Dermis blood vessel endothelial cell (primary cell): ENCODE data around the gene LAMP1. TPM values are rescaled to one million over a fixed set of nuclear protein-coding genes. Genes with fewer than 3 reads are reported as not detected.
"Not testable (repeated sequence)": the region's sequence is repeated elsewhere in the genome, so short reads cannot be mapped to it uniquely, and the experiment has no call there.

ENCODE experiments used
- DNase-seq: peaks from one replicate; pipeline ENCODE4 v3.0.0; 2010
- total RNA-seq: library from RNA; depleted of rRNA; stranded (reverse); fragments of >200 nt; gene quantifications from 2 replicates; pipeline ENCODE4 v1.2.3, GENCODE V29; 2014

The LAMP1 gene
- total RNA-seq, 1 donor from 2014 or later, result 207 TPM

- DNase-seq, result no peak
Observed at GRCh38 chr13:113327766-113328471, 30.9 kb downstream of the LAMP1 start.

- no peak for DNase-seq
Observed at GRCh38 chr13:113328851-113329250, 31.8 kb downstream of the LAMP1 start.

- DNase-seq, result no peak
Observed at GRCh38 chr13:113329656-113330312, 32.7 kb downstream of the LAMP1 start.

- DNase-seq, result no peak
Observed at GRCh38 chr13:113332615-113333014, 35.6 kb downstream of the LAMP1 start.

DNA sequence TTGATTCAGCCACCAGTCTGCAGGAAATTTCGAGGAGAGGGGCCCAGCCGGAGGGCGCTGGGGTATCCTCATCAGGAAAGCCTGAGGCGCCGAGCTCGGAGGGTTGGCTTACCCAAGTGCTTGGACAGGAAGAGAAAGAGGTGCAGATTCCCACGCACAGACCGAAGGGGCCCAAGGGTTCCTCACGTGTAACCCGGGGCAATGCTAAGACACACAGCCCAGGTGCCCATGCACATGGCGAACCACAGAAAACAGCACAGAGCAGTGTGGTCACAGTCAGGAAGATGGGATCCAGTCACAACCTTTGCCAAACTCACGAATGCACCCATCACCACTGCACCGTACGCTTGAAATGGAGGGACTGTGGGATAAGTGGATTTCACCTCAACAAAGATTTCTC lies 36.0 kb downstream of the LAMP1 start:
- no peak for DNase-seq

- no peak for DNase-seq
Observed at GRCh38 chr13:113337556-113337955, 40.5 kb downstream of the LAMP1 start.

DNA sequence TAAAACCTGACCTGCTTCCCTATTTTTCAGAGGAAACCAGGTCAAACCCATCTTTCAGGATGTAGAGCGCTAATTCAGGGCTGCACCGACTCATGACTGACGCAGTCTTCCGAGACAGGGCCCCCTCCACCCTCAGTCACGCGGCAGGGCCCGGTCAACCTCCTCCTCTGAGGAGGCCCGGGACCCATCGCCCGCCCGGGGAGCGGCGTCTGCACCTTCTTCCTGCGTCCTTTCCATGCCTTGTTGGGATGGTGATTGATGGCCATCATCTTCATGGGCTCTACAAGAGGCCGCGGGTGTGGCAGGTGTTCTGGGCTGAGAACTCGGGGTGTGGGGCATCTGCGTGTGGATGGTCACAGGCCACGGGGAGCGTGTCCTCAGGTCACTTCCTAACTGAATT lies 40.9 kb downstream of the LAMP1 start:
- no peak for DNase-seq

DNA sequence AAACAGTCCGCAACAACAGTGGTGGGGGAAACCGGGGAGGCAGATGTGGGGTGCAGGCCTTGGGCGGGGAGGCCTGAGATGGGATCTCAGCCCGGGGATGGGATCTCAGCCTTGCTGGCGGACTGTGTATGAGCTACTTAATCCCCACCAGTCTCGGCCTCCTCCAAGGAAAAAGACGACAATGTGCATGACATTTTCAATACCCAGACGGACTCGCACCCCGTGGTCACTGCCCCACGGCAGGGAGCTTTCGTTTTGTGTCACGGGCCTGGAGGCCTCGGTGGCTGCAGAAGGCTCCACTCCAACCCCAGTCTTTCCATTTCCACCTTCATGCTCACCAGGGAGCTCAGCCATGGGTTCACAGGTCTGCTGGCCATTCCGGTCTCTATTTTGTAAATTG lies 41.4 kb downstream of the LAMP1 start:
- no peak for DNase-seq

DNA sequence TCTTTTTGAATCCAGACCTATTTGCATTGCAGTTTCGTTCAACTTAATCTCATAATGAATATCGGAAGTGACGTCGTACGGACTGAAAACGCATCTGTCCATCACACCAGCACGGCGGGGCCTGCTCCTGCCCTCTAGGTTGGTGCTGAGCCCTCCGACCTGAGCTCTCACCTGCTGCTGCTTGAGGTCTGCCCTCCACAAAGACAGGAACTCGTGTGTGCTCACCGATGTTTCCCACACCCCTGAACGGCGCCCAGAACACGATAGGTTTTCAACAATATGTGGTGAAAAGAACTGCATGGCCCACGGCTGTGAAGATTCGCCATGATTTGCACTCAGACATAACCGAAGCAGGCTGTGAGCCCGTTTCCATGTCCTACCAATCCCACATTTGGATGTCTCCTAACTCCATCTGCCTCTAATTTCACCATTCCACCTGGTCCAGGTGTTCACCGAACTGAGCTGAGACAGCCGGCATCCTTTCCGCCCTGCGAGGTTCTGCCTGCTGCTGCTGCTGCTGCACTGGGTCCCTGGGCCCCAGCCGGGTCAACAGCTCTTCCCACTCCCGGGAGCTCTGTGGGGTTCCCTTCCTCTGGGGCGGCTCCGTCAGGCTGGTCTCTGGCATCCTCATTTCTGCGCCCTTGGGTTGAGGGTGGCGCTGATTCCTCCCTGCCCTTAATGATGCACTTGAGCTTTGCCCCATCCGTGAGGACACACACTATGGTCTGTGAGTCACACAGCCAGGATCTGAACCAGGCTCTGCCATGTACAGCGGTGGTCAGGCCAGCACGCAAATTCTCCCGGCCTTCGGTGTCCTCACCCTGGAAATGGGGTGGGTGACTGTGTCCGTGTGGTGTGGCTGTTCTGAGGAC lies 46.0 kb downstream of the LAMP1 start:
- no peak for DNase-seq

- no peak for DNase-seq
Observed at GRCh38 chr13:113343692-113343968, 46.6 kb downstream of the LAMP1 start.

DNA sequence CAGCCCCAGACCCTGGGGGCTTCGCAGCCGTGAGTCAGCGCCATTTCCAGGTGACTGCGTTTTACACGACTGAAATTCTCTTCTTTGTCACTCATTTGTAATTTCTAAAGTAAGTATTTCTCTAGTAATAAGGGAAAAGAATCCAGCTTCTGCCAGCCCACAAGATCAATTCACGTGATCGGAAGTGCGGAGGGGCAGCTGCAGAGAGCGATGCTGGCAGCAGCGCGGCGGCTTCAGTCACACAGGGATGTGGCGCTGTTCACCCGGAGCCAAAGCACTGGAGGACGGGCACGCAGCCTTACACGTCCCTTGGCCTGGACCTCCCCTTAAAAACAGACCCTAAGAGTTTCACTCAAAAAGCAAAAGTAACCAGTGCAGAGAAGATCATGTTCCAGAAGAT lies 48.4 kb downstream of the LAMP1 start:
- DNase-seq, result no peak

GRCh38 chr13:113347736-113348225 lies 50.7 kb downstream of the LAMP1 start:
- not testable (repeated sequence) for DNase-seq

- no peak for DNase-seq
Observed at GRCh38 chr13:113348591-113348990, 51.6 kb downstream of the LAMP1 start.

DNA sequence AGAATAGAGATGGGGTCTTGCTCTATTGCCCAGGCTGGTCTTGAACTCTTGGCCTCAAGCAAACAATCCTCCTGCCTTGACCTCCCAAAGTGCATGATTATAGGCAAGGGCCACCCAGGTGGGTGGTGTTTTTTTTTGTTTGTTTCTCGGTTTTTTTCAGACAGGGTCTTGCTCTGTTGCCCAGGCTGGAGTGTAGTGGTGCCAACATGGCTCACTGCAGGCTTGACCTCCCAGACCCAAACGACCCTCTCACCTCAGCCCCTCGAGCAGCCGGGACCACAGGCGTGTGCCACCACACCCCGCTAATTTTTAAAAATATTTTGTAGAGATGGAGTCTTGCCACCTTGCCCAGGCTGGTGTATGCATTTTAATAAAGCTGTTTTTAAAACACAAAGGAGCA lies 52.0 kb downstream of the LAMP1 start:
- DNase-seq, result no peak

- DNase-seq, result no peak
Observed at GRCh38 chr13:113349491-113349890, 52.5 kb downstream of the LAMP1 start.

- DNase-seq, result no peak
Observed at GRCh38 chr13:113350065-113350937, 53.3 kb downstream of the LAMP1 start.

DNA sequence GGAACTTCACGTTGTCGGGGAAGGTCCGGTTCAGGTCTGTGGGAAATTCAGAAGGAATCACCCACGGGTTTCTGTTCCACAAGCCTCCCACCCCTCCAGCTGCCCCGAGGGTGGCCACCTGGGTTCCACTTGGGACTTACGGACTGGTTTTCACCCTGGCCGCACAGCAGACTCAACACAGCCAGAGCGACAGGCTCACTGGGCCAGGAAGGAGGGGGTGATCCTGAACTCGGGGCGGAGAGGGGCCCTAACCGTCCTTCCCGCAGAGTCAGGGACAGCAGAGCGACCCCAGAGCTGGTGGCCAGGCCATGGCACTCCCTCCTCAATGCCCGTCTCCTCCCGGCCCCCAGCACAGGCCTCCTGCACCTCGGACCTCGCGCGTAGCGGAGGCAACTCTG lies 53.9 kb downstream of the LAMP1 start:
- no peak for DNase-seq

DNA sequence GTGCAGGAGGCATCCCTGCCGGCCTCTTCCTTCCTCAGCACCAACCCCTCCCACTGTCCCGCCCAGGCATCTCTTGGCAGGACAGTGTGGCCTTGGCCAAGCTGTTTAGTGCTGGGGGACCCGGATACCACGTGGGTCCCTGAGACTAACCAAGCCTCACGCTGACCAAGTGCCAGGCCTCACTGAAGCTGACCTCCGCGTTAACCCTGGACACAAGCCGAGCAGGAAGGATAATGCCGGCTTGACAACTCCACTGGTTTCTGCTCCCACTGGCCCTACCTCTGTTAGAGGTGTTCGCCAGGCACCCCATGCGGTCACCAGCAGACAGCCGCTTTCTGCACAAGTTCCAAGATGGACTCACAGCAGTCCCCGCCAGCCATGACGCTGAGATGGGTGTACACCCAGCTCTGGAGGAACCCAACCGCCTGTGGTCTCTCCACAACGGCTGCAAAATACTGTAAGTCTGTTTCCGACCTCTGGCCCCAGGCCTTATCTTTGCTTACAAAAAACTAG lies 54.5 kb downstream of the LAMP1 start:
- DNase-seq, result no peak

GRCh38 chr13:113353254-113353653 lies 56.2 kb downstream of the LAMP1 start:
- no peak for DNase-seq

DNA sequence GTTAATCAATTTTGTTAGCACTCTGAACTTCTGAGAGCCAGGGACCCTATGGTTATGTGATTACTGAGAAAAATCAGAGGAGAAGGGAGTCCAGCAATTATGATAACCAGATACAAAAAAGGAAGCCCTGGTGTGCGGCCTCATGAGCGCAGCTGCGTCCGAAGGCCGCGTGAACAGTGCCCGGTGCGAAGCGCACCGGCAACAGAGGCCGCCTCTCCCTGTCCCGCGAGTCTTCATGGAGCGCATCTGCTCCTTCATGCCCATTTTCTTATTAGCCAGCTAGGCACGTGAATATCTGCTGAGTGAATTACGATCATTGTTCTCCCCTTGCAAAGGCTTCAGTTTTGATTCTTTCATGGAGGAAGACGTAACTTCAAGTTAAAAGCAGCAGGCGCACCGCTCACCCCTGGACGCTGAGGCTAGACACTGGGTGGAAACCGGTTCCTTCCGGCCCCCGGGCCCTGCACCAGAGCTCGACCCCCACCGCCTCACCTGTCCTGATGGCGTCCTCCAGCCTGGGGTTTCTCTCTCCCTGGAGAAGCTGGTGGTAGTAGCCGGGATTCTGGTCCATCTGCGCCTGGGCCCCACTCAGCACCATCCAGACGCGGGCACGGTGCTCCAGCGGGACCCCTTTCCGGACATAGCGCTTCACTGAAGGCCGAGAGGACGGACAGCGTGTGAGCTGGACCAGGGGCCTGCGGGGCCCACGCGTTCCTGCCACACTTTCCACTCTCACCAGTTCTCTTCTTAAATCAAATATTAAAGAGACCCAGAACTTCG lies 58.0 kb downstream of the LAMP1 start:
- no peak for DNase-seq

GRCh38 chr13:113355621-113356020 lies 58.6 kb downstream of the LAMP1 start:
- no peak for DNase-seq

GRCh38 chr13:113356596-113356995 lies 59.6 kb downstream of the LAMP1 start:
- DNase-seq, result no peak
